GM12865 (cell line): Measurements from ENCODE around the gene AEBP1.

ENCODE experiments used
- DNase-seq: peaks from one replicate; pipeline ENCODE4 v3.0.0; 2010; ENCODE audit warnings: low read depth
- H3K4me3 ChIP-seq: 2 replicates; pipeline ENCODE4 v1.5.1; 2011; ENCODE audit warnings: mild to moderate bottlenecking, low read depth, low read length, control low read depth
- CTCF ChIP-seq: IDR thresholded peaks from 2 replicates; pipeline ENCODE4 v1.5.1; 2011; ENCODE audit warnings: low read length, control low read depth, low read depth, inconsistent platforms; ENCODE audit not compliant: insufficient read depth; ENCODE audit errors: missing control alignments

AEBP1 gene

GRCh38 chr7:44060091-44060947 lies 43.8 kb upstream of the AEBP1 start:
- no peak overlapping the region for H3K4me3 ChIP-seq
- TF ChIP-seq CTCF: no peak
- no peak for DNase-seq

GRCh38 chr7:44060948-44061644 lies 43.0 kb upstream of the AEBP1 start:
- DNase-seq: no peak
- no peak overlapping the region for H3K4me3 ChIP-seq
- TF ChIP-seq CTCF: no peak

GRCh38 chr7:44061645-44062179 lies 42.4 kb upstream of the AEBP1 start:
- DNase-seq: no peak
- no peak for TF ChIP-seq CTCF
- no peak overlapping the region for H3K4me3 ChIP-seq

- TF ChIP-seq CTCF: no peak
- H3K4me3 ChIP-seq: no peak overlapping the region
- no peak for DNase-seq
Measured at GRCh38 chr7:44062180-44062902, 41.8 kb upstream of the AEBP1 start.

GRCh38 chr7:44062903-44063295 lies 41.2 kb upstream of the AEBP1 start:
- H3K4me3 ChIP-seq: no peak overlapping the region
- no peak for DNase-seq
- no peak for TF ChIP-seq CTCF

GRCh38 chr7:44063547-44063893 lies 40.6 kb upstream of the AEBP1 start:
- TF ChIP-seq CTCF: no peak
- no peak for DNase-seq
- no peak overlapping the region for H3K4me3 ChIP-seq
